Activated T-helper 1 cell treated with anti-CD3 and anti-CD28 coated beads, Interleukin-12 subunit alpha, Interleukin-12 subunit beta, Interleukin-2, Interleukin-4 antibody, amounts not matched to agents 30 ng/mL and 10 ng/mL and 1 ng/mL, durations not matched to agents 14 hours and 24 hours and 36 hours (primary cell): ENCODE results near the gene ATP1A4. TPM values are rescaled to one million over a fixed set of nuclear protein-coding genes. Genes with fewer than 3 reads are reported as not detected.

Experiments
- DNase-seq: peaks from one replicate; pipeline ENCODE4 v3.0.0; 2021; ENCODE audit warnings: low spot score
- H3K27ac Mint-ChIP-seq: one replicate; pipeline ENCODE4 v1.8.0; 2021; ENCODE audit warnings: mild to moderate bottlenecking, mixed read lengths
- H3K27me3 Mint-ChIP-seq: one replicate; pipeline ENCODE4 v1.8.0; 2022; ENCODE audit warnings: mild to moderate bottlenecking, moderate library complexity, mixed read lengths; ENCODE audit not compliant: insufficient read depth
- H3K36me3 Mint-ChIP-seq: one replicate; pipeline ENCODE4 v1.8.0; 2021; ENCODE audit warnings: low read depth, mixed read lengths
- H3K4me1 Mint-ChIP-seq: one replicate; pipeline ENCODE4 v1.8.0; 2021; ENCODE audit warnings: low read depth, mixed read lengths
- H3K4me3 Mint-ChIP-seq: one replicate; pipeline ENCODE4 v1.8.0; 2021; ENCODE audit warnings: mild to moderate bottlenecking, moderate library complexity, mixed read lengths
- H3K9me3 Mint-ChIP-seq: one replicate; pipeline ENCODE4 v1.8.0; 2021; ENCODE audit warnings: mixed read lengths
- intact Hi-C: fragments of 100-400 bp; cut with micrococcal nuclease; formaldehyde crosslinking; loops from one replicate; pipeline ENCODE4 v1.15.1; 2024
- total RNA-seq: library from RNA; stranded (reverse); gene quantifications from 2 replicates; pipeline ENCODE4 v1.2.3, GENCODE V29; 2022

ATP1A4 gene
- total RNA-seq, 1 donor from 2014 or later, result not detected

- no peak overlapping the region for H3K4me3 Mint-ChIP-seq
- no peak for DNase-seq
- peaks cover 17% of the 10 kb centered on the region for H3K27me3 Mint-ChIP-seq
- no peaks in the 10 kb centered on the region for H3K9me3 Mint-ChIP-seq
- no peaks in the 10 kb centered on the region for H3K36me3 Mint-ChIP-seq
- no peak overlapping the region for H3K27ac Mint-ChIP-seq
- H3K4me1 Mint-ChIP-seq, result no peaks in the 10 kb centered on the region
- intact Hi-C loops, result no loop called here
Observed at GRCh38 chr1:160127381-160127780, 24.0 kb upstream of the ATP1A4 start.

- Mint-ChIP-seq H3K9me3 (no peaks in the 10 kb centered on the region), H3K4me1 (no peaks in the 10 kb centered on the region), H3K36me3 (no peaks in the 10 kb centered on the region), H3K27me3 (peaks cover 21% of the 10 kb centered on the region), H3K4me3 (no peak overlapping the region), H3K27ac (no peak overlapping the region)
- no peak for DNase-seq
- intact Hi-C loops, result no loop called here
Observed at GRCh38 chr1:160127865-160128523, 23.4 kb upstream of the ATP1A4 start.

DNA sequence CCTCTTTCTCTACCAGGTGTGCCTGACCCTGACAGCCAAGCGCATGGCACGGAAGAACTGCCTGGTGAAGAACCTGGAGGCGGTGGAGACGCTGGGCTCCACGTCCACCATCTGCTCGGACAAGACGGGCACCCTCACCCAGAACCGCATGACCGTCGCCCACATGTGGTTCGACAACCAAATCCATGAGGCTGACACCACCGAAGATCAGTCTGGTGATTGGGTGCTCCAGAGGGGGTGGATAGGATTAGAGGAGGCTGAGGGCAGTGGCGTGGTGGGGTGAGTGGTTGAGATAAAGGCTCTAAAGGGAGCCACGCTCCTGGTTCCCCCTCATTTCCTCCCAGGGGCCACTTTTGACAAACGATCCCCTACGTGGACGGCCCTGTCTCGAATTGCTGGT, 22.8 kb upstream of the ATP1A4 start:
- peaks cover 24% of the 10 kb centered on the region for H3K27me3 Mint-ChIP-seq
- H3K27ac Mint-ChIP-seq, result no peak overlapping the region
- DNase-seq, result no peak
- no peaks in the 10 kb centered on the region for H3K36me3 Mint-ChIP-seq
- H3K4me1 Mint-ChIP-seq, result no peaks in the 10 kb centered on the region
- no peak overlapping the region for H3K4me3 Mint-ChIP-seq
- H3K9me3 Mint-ChIP-seq, result no peaks in the 10 kb centered on the region
- intact Hi-C loops, result no loop called here

DNA sequence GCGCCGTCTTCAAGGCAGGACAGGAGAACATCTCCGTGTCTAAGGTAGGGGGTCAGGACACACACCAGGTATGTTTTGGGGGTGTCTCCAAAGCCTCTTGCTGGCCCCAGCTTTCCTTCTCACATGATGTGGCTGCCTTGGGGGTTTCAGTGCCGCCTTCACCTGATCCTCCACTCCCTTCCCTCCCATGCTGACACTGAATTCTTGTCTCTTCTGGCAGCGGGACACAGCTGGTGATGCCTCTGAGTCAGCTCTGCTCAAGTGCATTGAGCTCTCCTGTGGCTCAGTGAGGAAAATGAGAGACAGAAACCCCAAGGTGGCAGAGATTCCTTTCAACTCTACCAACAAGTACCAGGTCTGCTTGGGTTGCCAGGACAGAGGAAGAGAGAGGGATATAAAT, 22.4 kb upstream of the ATP1A4 start:
- Mint-ChIP-seq H3K36me3 (no peaks in the 10 kb centered on the region), H3K9me3 (no peaks in the 10 kb centered on the region), H3K4me1 (no peaks in the 10 kb centered on the region), H3K27ac (no peak overlapping the region), H3K4me3 (no peak overlapping the region), H3K27me3 (peaks cover 23% of the 10 kb centered on the region)
- intact Hi-C loops, result no loop called here
- no peak for DNase-seq

DNA sequence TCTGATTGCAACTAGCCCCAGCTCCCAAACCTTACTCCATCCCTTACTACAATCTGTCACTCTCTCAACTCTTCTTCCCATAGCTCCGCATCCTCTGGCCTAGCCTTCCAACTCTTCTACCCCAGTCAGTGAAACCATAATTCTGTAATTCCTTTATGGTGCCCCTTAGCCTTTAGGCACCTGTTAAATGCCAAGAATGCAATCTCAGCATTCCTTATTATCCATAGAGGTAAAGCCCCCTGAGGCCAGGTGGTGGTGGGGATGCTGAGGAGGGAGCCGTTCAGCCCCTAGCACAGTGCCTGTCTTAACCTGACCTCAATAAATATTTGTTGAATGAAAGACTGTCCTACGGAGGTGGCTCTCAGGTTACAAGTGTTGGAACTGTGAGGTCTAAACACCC, 21.8 kb upstream of the ATP1A4 start:
- Mint-ChIP-seq H3K4me3 (no peak overlapping the region), H3K9me3 (no peaks in the 10 kb centered on the region), H3K36me3 (no peaks in the 10 kb centered on the region), H3K4me1 (no peaks in the 10 kb centered on the region), H3K27ac (no peak overlapping the region), H3K27me3 (peaks cover 23% of the 10 kb centered on the region)
- intact Hi-C loops, result no loop called here
- DNase-seq, result no peak

GRCh38 chr1:160129966-160130365, 21.4 kb upstream of the ATP1A4 start:
- peaks cover 23% of the 10 kb centered on the region for H3K27me3 Mint-ChIP-seq

GRCh38 chr1:160130486-160130885, 20.9 kb upstream of the ATP1A4 start:
- no peaks in the 10 kb centered on the region for H3K9me3 Mint-ChIP-seq

More at GRCh38 chr1:160129966-160130365, 21.4 kb upstream of the ATP1A4 start:
- Mint-ChIP-seq H3K9me3 (no peaks in the 10 kb centered on the region), H3K27ac (no peak overlapping the region), H3K4me3 (no peak overlapping the region), H3K36me3 (no peaks in the 10 kb centered on the region), H3K4me1 (no peaks in the 10 kb centered on the region)
- no peak for DNase-seq
- intact Hi-C loops, result no loop called here

GRCh38 chr1:160130939-160131338, 20.5 kb upstream of the ATP1A4 start:
- peaks cover 23% of the 10 kb centered on the region for H3K27me3 Mint-ChIP-seq
- no peaks in the 10 kb centered on the region for H3K36me3 Mint-ChIP-seq
- DNase-seq, result no peak
- no peak overlapping the region for H3K27ac Mint-ChIP-seq
- H3K4me1 Mint-ChIP-seq, result no peaks in the 10 kb centered on the region
- intact Hi-C loops, result no loop called here
- no peaks in the 10 kb centered on the region for H3K9me3 Mint-ChIP-seq
- H3K4me3 Mint-ChIP-seq, result no peak overlapping the region

More at GRCh38 chr1:160130486-160130885, 20.9 kb upstream of the ATP1A4 start:
- no peak overlapping the region for H3K4me3 Mint-ChIP-seq
- peaks cover 23% of the 10 kb centered on the region for H3K27me3 Mint-ChIP-seq
- H3K36me3 Mint-ChIP-seq, result no peaks in the 10 kb centered on the region
- no peak overlapping the region for H3K27ac Mint-ChIP-seq
- no peaks in the 10 kb centered on the region for H3K4me1 Mint-ChIP-seq
- intact Hi-C loops, result no loop called here
- DNase-seq, result no peak

DNA sequence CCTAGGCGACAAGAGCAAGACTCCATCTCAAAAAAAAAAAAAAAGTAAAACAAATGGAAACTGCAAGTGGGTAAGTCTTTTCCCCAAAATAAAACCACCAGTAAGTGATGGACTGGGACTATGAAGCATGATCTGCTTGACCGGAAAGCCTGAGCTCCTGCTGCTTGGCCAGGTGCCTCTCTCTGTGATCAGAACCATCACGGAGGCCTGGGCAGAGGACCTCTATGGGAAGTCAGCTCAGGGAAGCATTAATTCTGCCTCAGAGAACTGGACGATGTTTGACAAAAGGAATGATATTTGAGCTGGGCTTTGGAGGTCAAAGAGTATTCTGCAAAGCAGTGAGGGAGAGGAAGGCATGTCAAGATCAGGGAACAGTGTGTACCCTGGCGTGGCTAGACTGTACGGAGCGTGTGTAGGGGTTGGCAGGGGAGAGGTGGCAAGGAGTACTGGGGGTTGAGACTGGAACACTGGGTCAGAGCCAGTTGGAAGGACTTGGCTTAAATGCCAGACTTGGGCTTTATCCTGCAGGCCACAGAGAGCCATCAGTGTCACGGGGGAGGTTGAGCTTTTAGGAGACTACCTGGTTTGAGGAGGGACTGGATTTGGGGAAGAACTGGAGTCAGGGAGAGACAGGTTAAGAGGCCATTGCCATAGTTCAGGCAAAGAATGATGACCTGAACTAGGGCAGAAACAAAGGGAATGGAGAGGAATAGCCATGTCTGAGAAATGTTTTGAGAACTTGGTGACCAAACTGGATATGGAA, 19.4 kb upstream of the ATP1A4 start:
- Mint-ChIP-seq H3K27ac (no peak overlapping the region), H3K4me3 (no peak overlapping the region), H3K27me3 (peaks cover 23% of the 10 kb centered on the region), H3K36me3 (no peaks in the 10 kb centered on the region), H3K4me1 (no peaks in the 10 kb centered on the region), H3K9me3 (no peaks in the 10 kb centered on the region)
- DNase-seq, result no peak
- intact Hi-C loops, result no loop called here

DNA sequence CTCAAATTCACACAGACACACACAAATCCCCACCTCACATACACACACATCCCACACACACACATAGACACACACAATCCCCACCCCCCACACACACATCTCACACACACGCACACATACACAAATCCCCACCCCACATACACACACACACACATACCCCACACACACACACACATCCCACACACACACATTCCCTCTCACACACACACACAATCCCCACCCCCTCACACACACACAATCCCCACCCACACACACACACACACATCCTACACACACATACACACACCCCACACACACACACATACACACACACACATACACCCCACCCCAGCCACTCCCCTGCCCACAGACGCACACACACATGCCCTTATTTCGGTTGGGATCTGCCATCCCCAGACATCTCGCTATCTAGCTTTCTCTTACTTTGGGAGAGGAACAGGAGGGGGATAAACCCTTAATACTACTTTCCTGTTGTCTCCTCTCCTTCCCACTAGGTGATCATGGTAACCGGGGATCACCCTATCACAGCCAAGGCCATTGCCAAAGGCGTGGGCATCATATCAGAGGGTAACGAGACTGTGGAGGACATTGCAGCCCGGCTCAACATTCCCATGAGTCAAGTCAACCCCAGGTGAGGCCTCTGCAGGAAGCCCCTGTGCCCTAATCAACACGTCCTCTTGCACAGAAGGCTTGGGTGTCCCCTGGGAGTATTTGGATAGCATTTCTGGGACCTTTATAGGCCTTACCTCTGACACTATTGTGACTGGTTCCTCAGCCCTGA, 17.2 kb upstream of the ATP1A4 start:
- Mint-ChIP-seq H3K4me3 (no peak overlapping the region), H3K9me3 (no peaks in the 10 kb centered on the region), H3K27me3 (peaks cover 24% of the 10 kb centered on the region), H3K27ac (no peak overlapping the region), H3K36me3 (no peaks in the 10 kb centered on the region), H3K4me1 (no peaks in the 10 kb centered on the region)
- DNase-seq, result no peak
- intact Hi-C loops, result no loop called here

DNA sequence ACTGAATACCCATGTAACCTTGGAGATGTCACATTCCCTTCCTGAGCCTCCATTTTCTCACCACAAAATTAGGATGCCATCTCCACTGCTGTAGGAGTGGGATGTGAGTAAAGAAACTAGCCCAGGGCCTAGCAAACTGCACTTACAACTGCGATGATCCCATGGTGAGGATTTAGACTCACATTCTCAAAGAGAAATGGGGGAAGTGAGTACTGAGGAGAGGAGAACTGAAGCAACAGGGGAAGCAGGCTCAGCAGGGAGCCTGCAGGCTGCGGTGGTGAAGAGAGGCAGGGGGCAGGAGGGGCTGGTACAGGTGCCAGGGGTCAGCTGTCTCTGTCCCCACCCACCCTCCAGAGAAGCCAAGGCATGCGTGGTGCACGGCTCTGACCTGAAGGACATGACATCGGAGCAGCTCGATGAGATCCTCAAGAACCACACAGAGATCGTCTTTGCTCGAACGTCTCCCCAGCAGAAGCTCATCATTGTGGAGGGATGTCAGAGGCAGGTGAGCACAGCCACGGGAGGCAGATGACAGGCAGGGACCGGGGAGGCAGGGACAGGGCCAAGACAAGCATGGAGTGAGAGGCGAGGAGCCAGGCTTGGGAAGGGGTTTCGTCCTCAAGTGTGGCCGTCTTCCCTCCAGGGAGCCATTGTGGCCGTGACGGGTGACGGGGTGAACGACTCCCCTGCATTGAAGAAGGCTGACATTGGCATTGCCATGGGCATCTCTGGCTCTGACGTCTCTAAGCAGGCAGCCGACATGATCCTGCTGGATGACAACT, 16.4 kb upstream of the ATP1A4 start:
- Mint-ChIP-seq H3K4me3 (no peak overlapping the region), H3K36me3 (no peaks in the 10 kb centered on the region), H3K27me3 (peaks cover 22% of the 10 kb centered on the region), H3K4me1 (no peaks in the 10 kb centered on the region), H3K9me3 (no peaks in the 10 kb centered on the region), H3K27ac (no peak overlapping the region)
- DNase-seq, result no peak
- intact Hi-C loops, result no loop called here

GRCh38 chr1:160136121-160136925, 15.1 kb upstream of the ATP1A4 start:
- peaks cover 20% of the 10 kb centered on the region for H3K27me3 Mint-ChIP-seq
- no peaks in the 10 kb centered on the region for H3K9me3 Mint-ChIP-seq
- intact Hi-C loops, result no loop called here
- H3K4me3 Mint-ChIP-seq, result no peak overlapping the region
- no peak for DNase-seq
- H3K4me1 Mint-ChIP-seq, result no peaks in the 10 kb centered on the region
- no peak overlapping the region for H3K27ac Mint-ChIP-seq
- H3K36me3 Mint-ChIP-seq, result no peaks in the 10 kb centered on the region
